NB4 (cell line): ENCODE data around the gene MACC1.

Experiments used
- CTCF ChIP-seq: IDR thresholded peaks from one replicate; pipeline ENCODE4 v1.5.1; 2012; ENCODE audit warnings: low read depth, low read length
- MAX ChIP-seq: IDR thresholded peaks from 2 replicates; pipeline ENCODE4 v1.6.1; 2011; ENCODE audit warnings: low read depth, low read length
- POLR2A ChIP-seq: IDR thresholded peaks from 2 replicates; pipeline ENCODE4 v1.6.1; 2011; ENCODE audit warnings: mild to moderate bottlenecking; ENCODE audit not compliant: insufficient read length; ENCODE audit errors: extremely low read depth

- no peak for TF ChIP-seq CTCF
- no peak for TF ChIP-seq POLR2A
- no peak for TF ChIP-seq MAX
Measured at GRCh38 chr7:20214132-20214531, 3.1 kb downstream of the MACC1 start.
